HCT116 (cell line): Measurements from ENCODE around the gene UMOD. TPM values are rescaled to one million over a fixed set of nuclear protein-coding genes. Genes with fewer than 3 reads are reported as not detected.

Experiments
- ATAC-seq: fragments of 200-7000 bp; cut with Tn5 transposase; 2 replicates; pipeline ENCODE4 v1.9.1; 2020; ENCODE audit warnings: mild to moderate bottlenecking, moderate library complexity
- BruUV-seq: library from RNA; stranded (reverse); fragments of 400-500 nt; replicated peaks from 2 replicates; lab custom pipeline; 2021; lab: Mats Ljungman, UMichigan
- CTCF ChIA-PET: fragments of 300-600 bp; sonication (Branson Sonifier 250); formaldehyde crosslinking; loops from one replicate; lab custom pipeline; 2021; ENCODE audit warnings: antibody characterized with exemption; lab: Charles Lee
- POLR2A ChIA-PET: fragments of 300-600, 350-600 bp; sonication (Branson Sonifier 250); formaldehyde crosslinking; loops from one replicate; lab custom pipeline; 2021; ENCODE audit warnings: antibody characterized with exemption; lab: Charles Lee
- RAD21 ChIA-PET, 2 experiments: fragments of 300-600 bp; sonication (Branson Sonifier 250); formaldehyde crosslinking; loops; one replicate each; lab custom pipeline; 2023; ENCODE audit warnings: low total read pairs in 2 of 2; ENCODE audit not compliant: uncharacterized antibody in 2 of 2, unreplicated experiment in 2 of 2, low non-redundant PET in 1 of 2; lab: Charles Lee
- DNase-seq: peaks from one replicate; pipeline ENCODE4 v3.0.0-alpha.2; 2010; ENCODE audit warnings: low read depth, low spot score
- H2AFZ ChIP-seq: fragments of 200-600 bp; shearing (Covaris generic), sonication (generic); 2 replicates; pipeline ENCODE4 v1.6.1; 2017; ENCODE audit warnings: low read depth, mixed run types, mixed read lengths, antibody characterized with exemption, low read length; ENCODE audit not compliant: poor library complexity, severe bottlenecking
- H3K27ac ChIP-seq: 2 replicates; pipeline ENCODE4 v1.5.1; 2012; ENCODE audit warnings: low read depth, low read length
- H3K27me3 ChIP-seq: fragments of 200-600 bp; sonication (generic); 2 replicates; pipeline ENCODE4 v1.6.1; 2016; ENCODE audit warnings: mixed run types, low read length, mixed read lengths; ENCODE audit not compliant: insufficient read depth
- H3K36me3 ChIP-seq, 2 experiments: fragments of 200-500 bp in 1 of 2; fragments of 200-600 bp in 1 of 2; sonication (Bioruptor generic) in 1 of 2; sonication (generic) in 1 of 2; 2 replicates each; pipeline versions ENCODE4 v1.5.1 to v1.6.1; 2014 to 2016; ENCODE audit warnings: low read length in 2 of 2, inconsistent platforms in 1 of 2, mixed read lengths in 1 of 2, mixed run types in 1 of 2; ENCODE audit not compliant: insufficient read depth in 2 of 2, control insufficient read depth in 1 of 2
- H3K4me1 ChIP-seq, 2 experiments: fragments of 200-600 bp in 1 of 2; sonication (generic) in 1 of 2; 2 replicates each; pipeline versions ENCODE4 v1.5.1 to v1.6.1; 2012 to 2017; ENCODE audit warnings: low read length in 2 of 2, inconsistent platforms in 1 of 2, mild to moderate bottlenecking in 1 of 2, mixed read lengths in 1 of 2, mixed run types in 1 of 2, moderate library complexity in 1 of 2; ENCODE audit not compliant: insufficient read depth in 2 of 2, control insufficient read depth in 1 of 2
- H3K4me2 ChIP-seq: fragments of 200-600 bp; sonication (generic); 2 replicates; pipeline ENCODE4 v1.6.1; 2017; ENCODE audit warnings: mixed run types, low read length, mixed read lengths
- H3K4me3 ChIP-seq, 2 experiments: fragments of 200-600 bp in 1 of 2; sonication (generic) in 1 of 2; replicated peaks in 1 of 2; 2 replicates each; pipeline ENCODE4 v1.5.1; 2011 to 2016; ENCODE audit warnings: low read length in 2 of 2, control low read depth in 1 of 2, low read depth in 1 of 2, mild to moderate bottlenecking in 1 of 2, mixed read lengths in 1 of 2, mixed run types in 1 of 2
- H3K79me2 ChIP-seq: fragments of 200-600 bp; sonication (generic); 2 replicates; pipeline ENCODE4 v1.6.1; 2017; ENCODE audit warnings: mild to moderate bottlenecking, mixed run types, low read length, moderate library complexity, mixed read lengths; ENCODE audit not compliant: insufficient read depth
- H3K9ac ChIP-seq: fragments of 200-600 bp; sonication (generic); 2 replicates; pipeline ENCODE4 v1.6.1; 2016; ENCODE audit warnings: low read length, mixed read lengths
- H3K9me2 ChIP-seq: fragments of 200-600 bp; sonication (generic), shearing (Covaris generic); 2 replicates; pipeline ENCODE4 v1.6.1; 2017; ENCODE audit warnings: mixed run types, mild to moderate bottlenecking, moderate library complexity; ENCODE audit not compliant: insufficient read depth
- H3K9me3 ChIP-seq, 2 experiments: fragments of 200-500 bp in 1 of 2; fragments of 200-600 bp in 1 of 2; sonication (Bioruptor generic) in 1 of 2; sonication (generic) in 1 of 2; 2 replicates each; pipeline ENCODE4 v1.6.1; 2014 to 2017; ENCODE audit warnings: low read length in 2 of 2, mixed read lengths in 2 of 2, inconsistent platforms in 1 of 2, low read depth in 1 of 2, mild to moderate bottlenecking in 1 of 2, mixed run types in 1 of 2, moderate library complexity in 1 of 2; ENCODE audit not compliant: control insufficient read depth in 1 of 2, insufficient read depth in 1 of 2
- H4K20me1 ChIP-seq: fragments of 200-600 bp; sonication (generic), shearing (Covaris generic); 2 replicates; pipeline ENCODE4 v1.6.1; 2017; ENCODE audit warnings: mixed run types, mild to moderate bottlenecking, moderate library complexity; ENCODE audit not compliant: insufficient read depth
- ATF3 ChIP-seq: IDR thresholded peaks from 2 replicates; pipeline ENCODE4 v1.6.1; 2012
- EGR1 ChIP-seq: IDR thresholded peaks from 2 replicates; pipeline ENCODE4 v1.6.1; 2012; ENCODE audit warnings: low read depth
- EZH2 ChIP-seq: fragments of 200-600 bp; sonication (generic); IDR thresholded peaks from 2 replicates; pipeline ENCODE4 v1.6.1; 2017; ENCODE audit warnings: antibody characterized with exemption, mixed run types
- FOSL1 ChIP-seq: IDR thresholded peaks from 2 replicates; pipeline ENCODE4 v1.6.1; 2012; ENCODE audit warnings: low read depth
- RAD21 ChIP-seq: IDR thresholded peaks from 2 replicates; pipeline ENCODE4 v1.6.1; 2012; ENCODE audit warnings: low read depth, mild to moderate bottlenecking
- REST ChIP-seq: IDR thresholded peaks from 2 replicates; pipeline ENCODE4 v1.6.1; 2012; ENCODE audit warnings: low read depth
- SRF ChIP-seq: IDR thresholded peaks from 2 replicates; pipeline ENCODE4 v1.6.1; 2012; ENCODE audit warnings: low read depth
- TCF7L2 ChIP-seq: IDR thresholded peaks from 2 replicates; pipeline ENCODE4 v1.7.0; 2011; ENCODE audit warnings: borderline replicate concordance, inconsistent platforms; ENCODE audit not compliant: insufficient read depth, insufficient read length; ENCODE audit errors: extremely low read depth
- YY1 ChIP-seq: IDR thresholded peaks from 2 replicates; pipeline ENCODE4 v1.6.1; 2011; ENCODE audit warnings: low read length, low read depth, moderate library complexity, mild to moderate bottlenecking; ENCODE audit not compliant: insufficient replicate concordance; ENCODE audit errors: extremely low read depth
- ZBTB33 ChIP-seq: IDR thresholded peaks from 2 replicates; pipeline ENCODE4 v1.6.1; 2011; ENCODE audit warnings: mild to moderate bottlenecking, low read length, moderate library complexity; ENCODE audit not compliant: insufficient replicate concordance; ENCODE audit errors: extremely low read depth
- ZNF274 ChIP-seq: fragments of 200-500 bp; sonication (Bioruptor generic); IDR thresholded peaks from 2 replicates; pipeline ENCODE4 v1.6.1; 2014; ENCODE audit warnings: mild to moderate bottlenecking, low read depth, low read length, inconsistent platforms
- intact Hi-C: fragments of 100-400 bp; cut with micrococcal nuclease; formaldehyde crosslinking; loops from 2 replicates; pipeline ENCODE4 v1.10.0; 2022
- total RNA-seq: library from RNA; stranded (reverse); gene quantifications from one replicate; pipeline ENCODE4 v1.2.1, GENCODE V29; 2021; ENCODE audit not compliant: unreplicated experiment

UMOD gene
- total RNA-seq, 1 experiment from 2014 or later = not detected

GRCh38 chr16:20369452-20370054 lies 17.0 kb upstream of the UMOD start:
- DNase-seq (no peak), ATAC-seq (no peak)
- ChIA-PET POLR2A (no interaction called here), RAD21 (no interaction called here), CTCF (no interaction called here)
- Histone ChIP-seq H3K27me3 (peaks cover 31% of the 10 kb centered on the region; the same call in 1 of the 2 replicates), H3K9me2 (no peaks in the 10 kb centered on the region), H3K36me3 (no peaks in the 10 kb centered on the region), H3K9ac (no peak overlapping the region), H2AFZ (no peak overlapping the region), H3K27ac (no peak overlapping the region), H3K9me3 (no peaks in the 10 kb centered on the region), H3K79me2 (no peaks in the 10 kb centered on the region), H3K4me2 (no peak overlapping the region), H3K4me1 (no peaks in the 10 kb centered on the region), H4K20me1 (no peaks in the 10 kb centered on the region), H3K4me3 (no peak overlapping the region)
- intact Hi-C loops = no loop called here
- no TSS peak for BruUV-seq
- TF ChIP-seq REST = no peak
- TF ChIP-seq SRF = no peak
- no peak for TF ChIP-seq TCF7L2
- no peak for TF ChIP-seq YY1
- TF ChIP-seq FOSL1 = no peak
- no peak for TF ChIP-seq EGR1
- no peak for TF ChIP-seq EZH2
- no peak for TF ChIP-seq RAD21
- no peak for TF ChIP-seq ZNF274
- TF ChIP-seq ATF3 = no peak
- no peak for TF ChIP-seq ZBTB33
